H1 (cell line): ENCODE measurements around the gene ABCC6. TPM values are rescaled to one million over a fixed set of nuclear protein-coding genes. Genes with fewer than 3 reads are reported as not detected.

Experiments
- ASH2L ChIP-seq: fragments of 200-600, 300-600 bp; sonication (generic); IDR thresholded peaks from one replicate; pipeline ENCODE4 v1.7.1; 2017; ENCODE audit warnings: low read length
- BRCA1 ChIP-seq: IDR thresholded peaks from 2 replicates; pipeline ENCODE4 v1.6.1; 2012; ENCODE audit warnings: low read depth, low read length, improper control_type of control experiment
- GABPA ChIP-seq: IDR thresholded peaks from 2 replicates; pipeline ENCODE4 v1.6.1; 2011; ENCODE audit warnings: mild to moderate bottlenecking, low read length, moderate library complexity, borderline replicate concordance; ENCODE audit not compliant: insufficient read depth
- YY1 ChIP-seq: IDR thresholded peaks from 2 replicates; pipeline ENCODE4 v1.6.1; 2011; ENCODE audit warnings: low read depth, mild to moderate bottlenecking, low read length
- polyA plus RNA-seq, 7 experiments: library from polyadenylated mRNA; depleted of rRNA in 3 of 7; stranded (reverse) in 5 of 7; unstranded in 2 of 7; fragments of >200 nt in 5 of 7; fragments of 200-250 nt in 2 of 7; gene quantifications; 1 replicate in 5 of 7; 2 replicates in 1 of 7; 4 replicates in 1 of 7; pipeline versions ENCODE4 v1.2.1 to v1.2.3, GENCODE V29; 2011 to 2013; ENCODE audit warnings: missing spikeins in 2 of 7, mixed read lengths in 2 of 7
- total RNA-seq: library from RNA; stranded (reverse); fragmentation: NEBNext Ultra II Directional; extraction: Animal tissue kit (Norgen Biotek cat#: 25700); gene quantifications from 2 replicates; pipeline ENCODE4 v1.2.1, GENCODE V29; 2021
- TF ChIP-seq, protein P1 (sequence below): fragments of 300-600 bp; sonication (generic); IDR thresholded peaks from 2 replicates; pipeline ENCODE4 v1.7.1; 2012; ENCODE audit warnings: low read length, moderate library complexity, mild to moderate bottlenecking, inconsistent platforms; ENCODE audit not compliant: insufficient replicate concordance
- TF ChIP-seq, protein P2 (sequence below): IDR thresholded peaks from 2 replicates; pipeline ENCODE4 v1.6.1; 2012; ENCODE audit warnings: low read length, inconsistent platforms

ABCC6 gene
- total and polyA plus RNA-seq, 2 of the 8 experiments (the other 6 are each of a cell fraction or from before 2014, with no cell fraction given), result 1.6 to 1.8 TPM

DNA sequence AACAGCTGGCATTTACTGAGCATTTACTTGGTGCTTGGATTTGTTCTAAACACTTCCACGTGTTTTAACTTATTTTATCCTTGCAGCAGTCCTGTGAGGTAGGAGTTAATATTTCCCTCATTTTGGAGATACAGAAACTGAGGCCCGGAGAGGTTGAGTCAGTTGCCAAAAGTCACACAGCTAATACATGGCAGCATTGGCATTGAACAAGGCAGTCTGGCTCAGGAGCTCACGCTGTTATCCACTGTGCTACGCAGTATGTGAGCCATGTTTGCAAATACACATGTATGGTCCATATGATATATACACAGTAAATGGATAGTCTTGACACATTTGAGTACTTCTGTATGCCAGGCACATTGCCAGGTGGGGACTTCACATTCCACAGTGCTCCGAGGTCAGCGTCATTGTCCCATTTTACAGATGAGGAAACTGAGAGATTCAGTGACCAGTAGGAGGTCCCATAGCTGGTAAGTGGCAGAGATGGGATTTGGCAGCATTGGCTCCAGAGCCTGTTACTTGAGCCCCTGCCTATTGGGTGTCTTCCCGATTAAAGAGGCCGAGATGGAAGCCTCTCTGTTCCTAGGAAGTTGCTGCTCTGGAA is 110.7 kb downstream of the ABCC6 start (continued):
- TF ChIP-seq, protein P1, sequence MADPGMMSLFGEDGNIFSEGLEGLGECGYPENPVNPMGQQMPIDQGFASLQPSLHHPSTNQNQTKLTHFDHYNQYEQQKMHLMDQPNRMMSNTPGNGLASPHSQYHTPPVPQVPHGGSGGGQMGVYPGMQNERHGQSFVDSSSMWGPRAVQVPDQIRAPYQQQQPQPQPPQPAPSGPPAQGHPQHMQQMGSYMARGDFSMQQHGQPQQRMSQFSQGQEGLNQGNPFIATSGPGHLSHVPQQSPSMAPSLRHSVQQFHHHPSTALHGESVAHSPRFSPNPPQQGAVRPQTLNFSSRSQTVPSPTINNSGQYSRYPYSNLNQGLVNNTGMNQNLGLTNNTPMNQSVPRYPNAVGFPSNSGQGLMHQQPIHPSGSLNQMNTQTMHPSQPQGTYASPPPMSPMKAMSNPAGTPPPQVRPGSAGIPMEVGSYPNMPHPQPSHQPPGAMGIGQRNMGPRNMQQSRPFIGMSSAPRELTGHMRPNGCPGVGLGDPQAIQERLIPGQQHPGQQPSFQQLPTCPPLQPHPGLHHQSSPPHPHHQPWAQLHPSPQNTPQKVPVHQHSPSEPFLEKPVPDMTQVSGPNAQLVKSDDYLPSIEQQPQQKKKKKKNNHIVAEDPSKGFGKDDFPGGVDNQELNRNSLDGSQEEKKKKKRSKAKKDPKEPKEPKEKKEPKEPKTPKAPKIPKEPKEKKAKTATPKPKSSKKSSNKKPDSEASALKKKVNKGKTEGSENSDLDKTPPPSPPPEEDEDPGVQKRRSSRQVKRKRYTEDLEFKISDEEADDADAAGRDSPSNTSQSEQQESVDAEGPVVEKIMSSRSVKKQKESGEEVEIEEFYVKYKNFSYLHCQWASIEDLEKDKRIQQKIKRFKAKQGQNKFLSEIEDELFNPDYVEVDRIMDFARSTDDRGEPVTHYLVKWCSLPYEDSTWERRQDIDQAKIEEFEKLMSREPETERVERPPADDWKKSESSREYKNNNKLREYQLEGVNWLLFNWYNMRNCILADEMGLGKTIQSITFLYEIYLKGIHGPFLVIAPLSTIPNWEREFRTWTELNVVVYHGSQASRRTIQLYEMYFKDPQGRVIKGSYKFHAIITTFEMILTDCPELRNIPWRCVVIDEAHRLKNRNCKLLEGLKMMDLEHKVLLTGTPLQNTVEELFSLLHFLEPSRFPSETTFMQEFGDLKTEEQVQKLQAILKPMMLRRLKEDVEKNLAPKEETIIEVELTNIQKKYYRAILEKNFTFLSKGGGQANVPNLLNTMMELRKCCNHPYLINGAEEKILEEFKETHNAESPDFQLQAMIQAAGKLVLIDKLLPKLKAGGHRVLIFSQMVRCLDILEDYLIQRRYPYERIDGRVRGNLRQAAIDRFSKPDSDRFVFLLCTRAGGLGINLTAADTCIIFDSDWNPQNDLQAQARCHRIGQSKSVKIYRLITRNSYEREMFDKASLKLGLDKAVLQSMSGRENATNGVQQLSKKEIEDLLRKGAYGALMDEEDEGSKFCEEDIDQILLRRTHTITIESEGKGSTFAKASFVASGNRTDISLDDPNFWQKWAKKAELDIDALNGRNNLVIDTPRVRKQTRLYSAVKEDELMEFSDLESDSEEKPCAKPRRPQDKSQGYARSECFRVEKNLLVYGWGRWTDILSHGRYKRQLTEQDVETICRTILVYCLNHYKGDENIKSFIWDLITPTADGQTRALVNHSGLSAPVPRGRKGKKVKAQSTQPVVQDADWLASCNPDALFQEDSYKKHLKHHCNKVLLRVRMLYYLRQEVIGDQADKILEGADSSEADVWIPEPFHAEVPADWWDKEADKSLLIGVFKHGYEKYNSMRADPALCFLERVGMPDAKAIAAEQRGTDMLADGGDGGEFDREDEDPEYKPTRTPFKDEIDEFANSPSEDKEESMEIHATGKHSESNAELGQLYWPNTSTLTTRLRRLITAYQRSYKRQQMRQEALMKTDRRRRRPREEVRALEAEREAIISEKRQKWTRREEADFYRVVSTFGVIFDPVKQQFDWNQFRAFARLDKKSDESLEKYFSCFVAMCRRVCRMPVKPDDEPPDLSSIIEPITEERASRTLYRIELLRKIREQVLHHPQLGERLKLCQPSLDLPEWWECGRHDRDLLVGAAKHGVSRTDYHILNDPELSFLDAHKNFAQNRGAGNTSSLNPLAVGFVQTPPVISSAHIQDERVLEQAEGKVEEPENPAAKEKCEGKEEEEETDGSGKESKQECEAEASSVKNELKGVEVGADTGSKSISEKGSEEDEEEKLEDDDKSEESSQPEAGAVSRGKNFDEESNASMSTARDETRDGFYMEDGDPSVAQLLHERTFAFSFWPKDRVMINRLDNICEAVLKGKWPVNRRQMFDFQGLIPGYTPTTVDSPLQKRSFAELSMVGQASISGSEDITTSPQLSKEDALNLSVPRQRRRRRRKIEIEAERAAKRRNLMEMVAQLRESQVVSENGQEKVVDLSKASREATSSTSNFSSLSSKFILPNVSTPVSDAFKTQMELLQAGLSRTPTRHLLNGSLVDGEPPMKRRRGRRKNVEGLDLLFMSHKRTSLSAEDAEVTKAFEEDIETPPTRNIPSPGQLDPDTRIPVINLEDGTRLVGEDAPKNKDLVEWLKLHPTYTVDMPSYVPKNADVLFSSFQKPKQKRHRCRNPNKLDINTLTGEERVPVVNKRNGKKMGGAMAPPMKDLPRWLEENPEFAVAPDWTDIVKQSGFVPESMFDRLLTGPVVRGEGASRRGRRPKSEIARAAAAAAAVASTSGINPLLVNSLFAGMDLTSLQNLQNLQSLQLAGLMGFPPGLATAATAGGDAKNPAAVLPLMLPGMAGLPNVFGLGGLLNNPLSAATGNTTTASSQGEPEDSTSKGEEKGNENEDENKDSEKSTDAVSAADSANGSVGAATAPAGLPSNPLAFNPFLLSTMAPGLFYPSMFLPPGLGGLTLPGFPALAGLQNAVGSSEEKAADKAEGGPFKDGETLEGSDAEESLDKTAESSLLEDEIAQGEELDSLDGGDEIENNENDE, result no peak
- TF ChIP-seq YY1 (no peak), GABPA (no peak), ASH2L (no peak), BRCA1 (no peak)
- TF ChIP-seq, protein P2, sequence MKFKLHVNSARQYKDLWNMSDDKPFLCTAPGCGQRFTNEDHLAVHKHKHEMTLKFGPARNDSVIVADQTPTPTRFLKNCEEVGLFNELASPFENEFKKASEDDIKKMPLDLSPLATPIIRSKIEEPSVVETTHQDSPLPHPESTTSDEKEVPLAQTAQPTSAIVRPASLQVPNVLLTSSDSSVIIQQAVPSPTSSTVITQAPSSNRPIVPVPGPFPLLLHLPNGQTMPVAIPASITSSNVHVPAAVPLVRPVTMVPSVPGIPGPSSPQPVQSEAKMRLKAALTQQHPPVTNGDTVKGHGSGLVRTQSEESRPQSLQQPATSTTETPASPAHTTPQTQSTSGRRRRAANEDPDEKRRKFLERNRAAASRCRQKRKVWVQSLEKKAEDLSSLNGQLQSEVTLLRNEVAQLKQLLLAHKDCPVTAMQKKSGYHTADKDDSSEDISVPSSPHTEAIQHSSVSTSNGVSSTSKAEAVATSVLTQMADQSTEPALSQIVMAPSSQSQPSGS, result no peak
